ENCODE measurements around the gene ZNF107. TPM values are rescaled to one million over a fixed set of nuclear protein-coding genes. Genes with fewer than 3 reads are reported as not detected.
A peak's percentile ranks its signal among the peaks of the same experiment; 100 is the strongest.
"Not testable (repeated sequence)": the region's sequence is repeated elsewhere in the genome, so short reads cannot be mapped to it uniquely, and the experiment has no call there.

The ZNF107 gene
- total and polyA plus RNA-seq, 8 donors: 0.92 to 9.2 (median 3.9) TPM

GRCh38 chr7:64687249-64687648 lies 21.3 kb downstream of the ZNF107 start:
- Histone ChIP-seq H3K9me3 (peaks cover 0 to 46% (median 18%) of the 10 kb centered on the region in 4 donors), H3K27me3 (no peaks in the 10 kb centered on the region), H3K36me3 (peaks cover 13 to 64% (median 58%) of the 10 kb centered on the region in 4 donors), H3K4me1 (peaks cover 0 to 29% (median 0%) of the 10 kb centered on the region in 4 donors), H3K27ac (no peak overlapping the region), H3K4me3 (no peak overlapping the region)
- no peak for DNase-seq
- 88 to 100% (median 94%) methylated on average over 1 of the region's 1 CpG for WGBS, 5 donors
- intact Hi-C loops (cut with DNase I; ENCODE audit: low total_unique reads): no loop called here
- TF ChIP-seq POLR2A (IDR thresholded peaks at IDR 0.05): no peak
- TF ChIP-seq CTCF (IDR thresholded peaks at IDR 0.05): no peak
- TF ChIP-seq EP300 (IDR thresholded peaks at IDR 0.05): no peak
- no peak for TF ChIP-seq POLR2AphosphoS5 (IDR thresholded peaks at IDR 0.05)

DNA sequence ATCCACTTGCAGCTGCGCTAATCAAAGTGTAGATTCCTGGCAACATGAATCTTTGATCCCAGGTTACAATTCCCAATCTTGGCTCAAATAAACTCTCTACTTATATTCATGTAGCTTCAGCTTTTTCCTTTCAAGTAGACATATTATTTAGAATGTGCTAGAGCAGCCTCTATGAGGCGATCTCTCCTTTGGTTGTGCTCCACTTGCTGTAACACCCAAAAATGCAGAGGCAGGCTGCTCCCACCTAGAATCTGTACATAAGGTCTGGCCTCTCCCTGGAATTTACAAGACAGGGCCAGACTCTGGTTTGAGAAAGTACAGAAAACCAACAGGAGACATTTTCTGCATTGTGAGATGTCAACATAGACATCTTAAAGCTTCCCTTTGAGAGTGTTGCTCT lies 23.1 kb downstream of the ZNF107 start:
- peaks cover 0 to 33% (median 9%) of the 10 kb centered on the region in 4 donors for H3K9me3 ChIP-seq
- peaks cover 10 to 61% (median 53%) of the 10 kb centered on the region in 4 donors for H3K36me3 ChIP-seq
- intact Hi-C loops (cut with DNase I; ENCODE audit: low total_unique reads): no loop called here
- no peaks in the 10 kb centered on the region for H3K27me3 ChIP-seq
- no peak for TF ChIP-seq CTCF (IDR thresholded peaks at IDR 0.05)
- no peak for DNase-seq
- no peak overlapping the region for H3K4me3 ChIP-seq
- 94 to 99% (median 97%) methylated on average over 2 of the region's 2 CpGs for WGBS, 5 donors
- H3K27ac ChIP-seq: peak overlapping the region in 1 of 5 donors; percentile 4
- peaks cover 0 to 29% (median 0%) of the 10 kb centered on the region in 4 donors for H3K4me1 ChIP-seq

DNA sequence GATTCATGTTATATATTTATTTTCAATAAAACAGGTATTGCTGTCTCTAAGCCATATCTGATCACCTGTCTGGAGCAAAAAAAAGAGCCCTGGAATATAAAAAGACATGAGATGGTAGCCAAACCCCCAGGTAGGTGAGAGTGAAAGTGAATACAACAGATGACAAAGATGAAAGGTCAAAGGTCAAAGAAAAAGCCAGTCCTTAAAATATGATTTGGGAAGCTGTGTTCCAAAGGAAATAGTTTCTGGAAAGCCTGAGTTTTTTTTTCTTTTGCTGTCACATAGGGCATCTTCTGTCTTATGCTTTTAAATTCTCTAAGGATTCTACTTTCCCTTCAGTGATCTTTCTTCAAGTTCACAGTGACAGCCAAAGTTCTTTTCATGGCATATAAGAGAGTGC lies 25.9 kb downstream of the ZNF107 start:
- peaks cover 11 to 65% (median 45%) of the 10 kb centered on the region in 4 donors for H3K36me3 ChIP-seq
- H3K27ac ChIP-seq: no peak overlapping the region
- peaks cover 0 to 25% (median 3%) of the 10 kb centered on the region in 4 donors for H3K9me3 ChIP-seq
- DNase-seq: no peak
- TF ChIP-seq EP300 (IDR thresholded peaks at IDR 0.05): no peak
- no peak for TF ChIP-seq POLR2A (IDR thresholded peaks at IDR 0.05)
- TF ChIP-seq CTCF (IDR thresholded peaks at IDR 0.05): no peak
- TF ChIP-seq POLR2AphosphoS5 (IDR thresholded peaks at IDR 0.05): no peak
- H3K4me1 ChIP-seq: peaks cover 0 to 24% (median 0%) of the 10 kb centered on the region in 4 donors
- H3K4me3 ChIP-seq: no peak overlapping the region
- H3K27me3 ChIP-seq: no peaks in the 10 kb centered on the region
- intact Hi-C loops (cut with DNase I; ENCODE audit: low total_unique reads): no loop called here

DNA sequence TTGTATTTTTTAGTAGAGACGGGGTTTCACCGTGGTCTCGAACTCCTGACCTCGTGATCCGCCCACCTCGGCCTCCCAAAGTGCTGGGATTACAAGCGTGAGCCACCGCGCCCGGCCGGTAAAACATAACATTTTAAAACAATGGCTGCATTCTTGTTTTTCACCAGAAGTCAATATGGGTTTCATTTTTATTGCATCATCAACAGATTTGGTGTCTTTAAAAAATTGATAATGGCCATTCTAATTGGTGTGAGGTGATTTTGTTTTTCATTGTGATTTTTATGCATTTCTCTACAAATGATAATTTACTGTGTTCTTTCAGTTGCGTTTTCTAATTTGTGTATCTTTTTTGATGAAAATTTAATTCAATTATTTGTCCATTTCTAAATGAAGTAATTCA lies 31.9 kb downstream of the ZNF107 start:
- H3K36me3 ChIP-seq: peaks cover 7 to 89% (median 51%) of the 10 kb centered on the region in 4 donors
- H3K9me3 ChIP-seq: peaks cover 0 to 57% (median 29%) of the 10 kb centered on the region in 4 donors
- 96 to 100% (median 98%) methylated on average over 12 of the region's 12 CpGs for WGBS, 5 donors
- H3K27ac ChIP-seq; intact Hi-C loops (cut with DNase I; ENCODE audit: low total_unique reads); H3K27me3 ChIP-seq; DNase-seq; H3K4me1 ChIP-seq; H3K4me3 ChIP-seq: not testable (repeated sequence)

DNA sequence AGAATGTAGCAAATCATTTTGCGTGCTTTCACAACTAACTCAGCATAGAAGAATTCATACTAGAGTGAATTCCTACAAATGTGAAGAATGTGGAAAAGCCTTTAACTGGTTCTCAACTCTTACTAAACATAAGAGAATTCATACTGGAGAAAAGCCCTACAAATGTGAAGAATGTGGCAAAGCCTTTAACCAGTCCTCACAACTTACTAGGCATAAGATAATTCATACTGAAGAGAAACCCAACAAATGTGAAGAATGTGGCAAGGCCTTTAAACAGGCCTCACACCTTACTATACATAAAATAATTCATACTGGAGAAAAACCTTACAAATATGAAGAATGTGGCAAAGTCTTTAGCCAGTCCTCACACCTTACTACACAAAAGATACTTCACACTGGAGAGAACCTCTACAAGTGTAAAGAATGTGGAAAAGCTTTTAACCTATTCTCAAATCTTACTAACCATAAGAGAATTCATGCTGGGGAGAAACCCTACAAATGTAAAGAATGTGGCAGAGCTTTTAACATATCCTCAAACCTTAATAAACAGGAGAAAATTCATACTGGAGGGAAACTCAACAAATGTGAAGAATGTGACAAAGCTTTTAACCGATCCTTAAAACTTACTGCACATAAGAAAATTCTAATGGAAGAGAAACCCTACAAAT lies 40.8 kb downstream of the ZNF107 start:
- 95 to 100% (median 99%) methylated on average over 2 of the region's 2 CpGs for WGBS, 5 donors
- H3K27ac ChIP-seq: no peak overlapping the region
- no peaks in the 10 kb centered on the region for H3K4me1 ChIP-seq
- H3K4me3 ChIP-seq: no peak overlapping the region
- TF ChIP-seq EP300 (IDR thresholded peaks at IDR 0.05) (no peak), CTCF (IDR thresholded peaks at IDR 0.05) (no peak), POLR2A (IDR thresholded peaks at IDR 0.05) (no peak), POLR2AphosphoS5 (IDR thresholded peaks at IDR 0.05) (no peak)
- no peaks in the 10 kb centered on the region for H3K27me3 ChIP-seq
- intact Hi-C loops (cut with DNase I; ENCODE audit: low total_unique reads): no loop called here
- DNase-seq: no peak
- peaks cover 8 to 38% (median 22%) of the 10 kb centered on the region in 4 donors for H3K36me3 ChIP-seq
- peaks cover 44 to 98% (median 86%) of the 10 kb centered on the region in 4 donors for H3K9me3 ChIP-seq

DNA sequence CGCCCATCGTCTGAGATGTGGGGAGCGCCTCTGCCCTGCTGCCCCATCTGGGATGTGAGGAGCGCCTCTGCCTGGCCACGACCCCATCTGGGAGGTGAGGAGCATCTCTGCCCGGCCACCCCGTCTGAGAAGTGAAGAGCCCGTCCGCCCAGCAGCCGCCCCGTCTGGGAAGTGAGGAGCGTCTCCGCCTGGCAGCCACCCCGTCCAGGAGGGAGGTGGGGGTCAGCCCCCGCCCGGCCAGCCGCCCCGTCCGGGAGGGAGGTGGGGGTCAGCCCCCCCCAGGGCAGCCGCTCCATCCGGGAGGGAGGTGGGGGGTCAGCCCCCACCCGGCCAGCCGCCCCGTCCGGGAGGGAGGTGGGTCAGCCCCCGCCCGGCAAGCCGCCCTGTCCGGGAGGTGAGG lies 52.0 kb downstream of the ZNF107 start:
- H3K27ac ChIP-seq; DNase-seq; H3K27me3 ChIP-seq; H3K4me3 ChIP-seq; H3K36me3 ChIP-seq; intact Hi-C loops (cut with DNase I; ENCODE audit: low total_unique reads); H3K4me1 ChIP-seq: not testable (repeated sequence)
- H3K9me3 ChIP-seq: peaks cover 5 to 80% (median 45%) of the 10 kb centered on the region in 4 donors
- WGBS, 5 donors: 97% methylated on average over 6 to 29 of the region's 29 CpGs; no CpG with 5 or more reads in 1 of the 5 donors

Data from stomach (tissue), 9 donors.